Stimulated activated CD8-positive, alpha-beta memory T cell treated with anti-CD3 and anti-CD28 coated beads, Interleukin-2, amount 100 ng/mL, for 1 hour (primary cell): ENCODE results near the gene HOXC10.

Experiments
- DNase-seq, 2 donors: peaks; one replicate each; pipeline ENCODE4 v3.0.0-alpha.2; 2020; ENCODE audit warnings: low read depth in 2 of 2

HOXC10 gene

GRCh38 chr12:54003625-54004024 is 18.7 kb downstream of the HOXC10 start:
- DNase-seq: no peak

GRCh38 chr12:54004063-54004840 is 19.3 kb downstream of the HOXC10 start:
- DNase-seq: no peak

GRCh38 chr12:54004841-54005530 is 20.0 kb downstream of the HOXC10 start:
- DNase-seq: no peak

- DNase-seq: no peak
Observed at GRCh38 chr12:54005531-54005852, 20.5 kb downstream of the HOXC10 start.

GRCh38 chr12:54005853-54006558 is 21.1 kb downstream of the HOXC10 start:
- DNase-seq: peak; percentile 69 to 75

- no peak for DNase-seq
Observed at GRCh38 chr12:54006559-54007220, 21.7 kb downstream of the HOXC10 start.

- DNase-seq: no peak
Observed at GRCh38 chr12:54007538-54008259, 22.8 kb downstream of the HOXC10 start.

- DNase-seq: no peak
Observed at GRCh38 chr12:54008260-54008552, 23.3 kb downstream of the HOXC10 start.

- DNase-seq: no peak
Observed at GRCh38 chr12:54009171-54010052, 24.5 kb downstream of the HOXC10 start.

- DNase-seq: no peak
Observed at GRCh38 chr12:54010053-54010971, 25.4 kb downstream of the HOXC10 start.

GRCh38 chr12:54010972-54011664 is 26.2 kb downstream of the HOXC10 start:
- no peak for DNase-seq

GRCh38 chr12:54011665-54012532 is 27.0 kb downstream of the HOXC10 start:
- DNase-seq: no peak

- DNase-seq: no peak
Observed at GRCh38 chr12:54012631-54013409, 27.9 kb downstream of the HOXC10 start.

- no peak for DNase-seq
Observed at GRCh38 chr12:54014377-54015017, 29.6 kb downstream of the HOXC10 start.

- DNase-seq: no peak
Observed at GRCh38 chr12:54015018-54015931, 30.3 kb downstream of the HOXC10 start.

GRCh38 chr12:54016051-54016450 is 31.1 kb downstream of the HOXC10 start:
- no peak for DNase-seq
